Adrenal gland (tissue), 5 donors: ENCODE measurements around the gene CCDC183.

Source experiments
- POLR2A ChIP-seq, 2 donors: fragments of 450-650 bp; IDR thresholded peaks; one replicate each; pipeline ENCODE4 v1.6.1; 2017; ENCODE audit warnings: antibody characterized with exemption in 2 of 2, mild to moderate bottlenecking in 2 of 2, moderate library complexity in 1 of 2
- TF ChIP-seq, protein P1 (sequence below), 6 experiments: fragments of 450-650 bp in 4 of 6; fragments of 200-600 bp in 2 of 6; sonication (generic) in 1 of 6; IDR thresholded peaks; 1 replicate in 5 of 6; 2 replicates in 1 of 6; pipeline versions ENCODE4 v1.5.1 to v1.8.0; 2016 to 2021; ENCODE audit warnings: antibody characterized with exemption in 6 of 6, mild to moderate bottlenecking in 2 of 6, moderate library complexity in 1 of 6
- donor health status: DM: no; HTN: no; CAD: no.

GRCh38 chr9:136746621-136747020, 49.5 kb upstream of the CCDC183 start:
- TF ChIP-seq, protein P1, sequence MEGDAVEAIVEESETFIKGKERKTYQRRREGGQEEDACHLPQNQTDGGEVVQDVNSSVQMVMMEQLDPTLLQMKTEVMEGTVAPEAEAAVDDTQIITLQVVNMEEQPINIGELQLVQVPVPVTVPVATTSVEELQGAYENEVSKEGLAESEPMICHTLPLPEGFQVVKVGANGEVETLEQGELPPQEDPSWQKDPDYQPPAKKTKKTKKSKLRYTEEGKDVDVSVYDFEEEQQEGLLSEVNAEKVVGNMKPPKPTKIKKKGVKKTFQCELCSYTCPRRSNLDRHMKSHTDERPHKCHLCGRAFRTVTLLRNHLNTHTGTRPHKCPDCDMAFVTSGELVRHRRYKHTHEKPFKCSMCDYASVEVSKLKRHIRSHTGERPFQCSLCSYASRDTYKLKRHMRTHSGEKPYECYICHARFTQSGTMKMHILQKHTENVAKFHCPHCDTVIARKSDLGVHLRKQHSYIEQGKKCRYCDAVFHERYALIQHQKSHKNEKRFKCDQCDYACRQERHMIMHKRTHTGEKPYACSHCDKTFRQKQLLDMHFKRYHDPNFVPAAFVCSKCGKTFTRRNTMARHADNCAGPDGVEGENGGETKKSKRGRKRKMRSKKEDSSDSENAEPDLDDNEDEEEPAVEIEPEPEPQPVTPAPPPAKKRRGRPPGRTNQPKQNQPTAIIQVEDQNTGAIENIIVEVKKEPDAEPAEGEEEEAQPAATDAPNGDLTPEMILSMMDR (IDR thresholded peaks at IDR 0.05) = no peak
- TF ChIP-seq POLR2A (IDR thresholded peaks at IDR 0.05) = no peak
